IPS-11a (cell line): ENCODE results near the gene LMAN2.
A peak's percentile ranks its signal among the peaks of the same experiment; 100 is the strongest.
"Not testable (repeated sequence)": the region's sequence is repeated elsewhere in the genome, so short reads cannot be mapped to it uniquely, and the experiment has no call there.

Experiments used
- H3K4me3 ChIP-seq: one replicate; pipeline ENCODE4 v1.5.1; 2013; ENCODE audit warnings: low read depth, low read length, control low read depth

The LMAN2 gene

DNA sequence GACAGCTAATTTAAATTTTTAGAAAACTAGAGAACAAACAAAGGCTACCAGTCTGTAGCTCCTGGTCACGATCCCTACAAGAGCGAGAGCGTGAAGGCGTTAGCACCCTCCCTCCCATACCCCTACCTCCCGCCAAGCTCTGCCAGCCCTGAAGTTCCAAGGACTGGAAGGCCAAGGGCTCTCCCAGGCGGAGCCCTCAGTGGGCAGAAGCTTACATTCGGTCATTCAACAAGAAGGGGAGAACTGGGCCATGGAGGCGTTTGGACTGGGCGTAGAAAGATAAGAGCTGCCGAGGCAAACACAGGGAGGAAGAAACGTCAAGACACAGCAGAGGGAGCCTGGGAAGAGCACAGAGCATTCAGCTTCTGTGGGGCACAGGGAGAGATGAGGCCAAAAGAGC is 42.7 kb downstream of the LMAN2 start:
- no peak overlapping the region for H3K4me3 ChIP-seq

DNA sequence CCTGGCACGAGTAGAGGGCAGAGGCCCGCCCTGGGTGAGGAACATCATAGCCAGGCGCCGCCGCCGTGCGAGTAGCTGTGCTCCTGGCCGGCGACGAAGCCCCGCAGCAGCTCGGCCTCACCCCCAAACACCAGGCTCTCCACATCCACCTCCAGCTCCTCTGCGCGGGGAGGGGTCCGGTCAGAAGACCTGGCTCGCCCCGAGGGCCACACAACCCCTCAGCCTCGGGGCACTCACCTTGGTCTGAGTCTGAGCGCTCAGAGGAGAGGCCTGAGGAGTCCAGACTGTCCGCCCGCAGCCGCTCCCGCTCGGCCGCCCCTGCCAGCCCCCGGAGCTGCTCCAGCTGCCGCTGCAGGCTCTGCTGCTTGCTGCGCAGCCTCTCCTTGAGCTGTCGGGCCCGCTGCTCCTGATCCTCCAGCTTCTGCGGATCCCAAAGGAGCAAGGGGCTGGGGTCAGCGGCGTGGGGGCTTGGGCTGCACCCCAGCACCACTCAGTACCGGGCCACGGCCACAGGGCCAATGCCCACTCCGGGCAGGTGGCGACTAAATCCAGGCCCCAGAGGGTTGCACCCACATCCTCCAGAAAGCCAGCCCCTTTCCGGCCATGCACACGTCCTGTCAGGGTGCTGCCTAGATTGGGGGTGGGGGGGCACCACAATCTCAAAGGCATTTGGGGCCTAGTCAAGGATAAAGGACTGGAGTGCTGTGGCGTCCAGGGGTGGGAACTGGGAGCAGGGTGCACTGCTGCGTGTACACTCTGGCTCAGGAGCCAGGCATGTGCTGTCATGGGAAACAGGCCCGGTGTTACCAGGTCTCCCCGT is 43.7 kb downstream of the LMAN2 start:
- H3K4me3 ChIP-seq: no peak overlapping the region

DNA sequence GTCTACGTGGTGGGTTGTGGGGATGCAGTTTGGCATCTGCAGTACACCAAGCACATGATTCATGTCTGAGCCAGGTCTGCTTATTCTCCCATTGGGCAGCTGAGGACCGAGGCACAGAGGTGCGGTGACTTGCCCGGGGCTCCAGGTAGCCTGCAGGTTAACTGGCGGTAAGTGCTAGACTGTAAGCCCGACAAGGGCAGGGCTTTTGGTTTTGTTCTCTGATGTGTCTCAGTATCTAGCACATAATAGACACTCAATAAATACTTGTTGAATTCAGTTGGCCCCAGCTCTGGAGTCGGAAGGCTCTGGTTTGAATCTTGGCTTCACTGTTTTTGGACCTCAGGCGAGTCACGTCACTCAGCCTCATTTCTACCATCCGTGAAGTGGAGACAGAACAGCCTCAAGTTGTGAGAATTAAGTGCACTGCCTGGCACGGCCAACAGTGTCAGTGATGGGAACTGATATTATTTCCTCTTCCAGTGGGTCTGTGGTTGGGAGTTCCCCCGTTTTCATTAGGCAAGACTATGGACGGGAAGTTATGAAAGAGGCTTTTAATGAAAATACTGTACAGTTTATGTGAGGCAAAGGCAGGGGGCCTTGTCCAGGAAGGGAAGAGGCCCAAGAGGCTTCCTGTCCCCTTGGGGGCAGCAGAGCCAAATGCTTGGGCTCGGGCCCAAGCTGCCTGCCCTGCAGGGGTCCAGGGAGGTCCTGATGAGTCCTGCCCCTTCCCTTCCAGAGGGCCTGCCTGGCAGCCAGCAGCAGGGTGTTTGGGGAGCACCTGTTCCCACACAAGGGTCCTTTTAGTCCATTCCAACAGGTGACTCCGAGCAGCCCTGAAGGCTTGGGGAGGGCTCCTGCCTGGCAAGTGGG is 44.6 kb downstream of the LMAN2 start:
- H3K4me3 ChIP-seq: no peak overlapping the region

DNA sequence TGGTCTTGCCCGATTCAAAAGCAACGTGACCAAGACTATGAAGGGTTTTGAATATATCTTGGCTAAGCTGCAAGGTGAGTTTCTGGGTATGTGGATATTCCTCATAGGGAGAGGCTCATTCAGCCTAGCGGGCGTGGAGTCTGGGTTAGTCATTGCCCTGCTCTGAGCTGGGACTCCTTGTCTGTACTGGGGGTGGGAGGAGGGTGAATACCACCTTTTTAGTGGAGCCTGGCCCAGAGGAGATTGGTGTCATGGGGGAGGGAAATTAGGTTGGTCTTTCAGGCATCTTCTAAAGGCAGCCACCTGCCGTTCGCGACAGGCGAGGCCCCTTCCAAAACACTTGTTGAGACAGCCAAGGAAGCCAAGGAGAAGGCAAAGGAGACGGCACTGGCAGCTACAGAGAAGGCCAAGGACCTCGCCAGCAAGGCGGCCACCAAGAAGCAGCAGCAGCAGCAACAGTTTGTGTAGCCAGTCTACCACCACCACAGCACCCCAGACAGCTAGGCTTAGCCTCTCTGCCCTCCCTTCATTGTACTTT is 45.3 kb downstream of the LMAN2 start:
- not testable (repeated sequence) for H3K4me3 ChIP-seq

DNA sequence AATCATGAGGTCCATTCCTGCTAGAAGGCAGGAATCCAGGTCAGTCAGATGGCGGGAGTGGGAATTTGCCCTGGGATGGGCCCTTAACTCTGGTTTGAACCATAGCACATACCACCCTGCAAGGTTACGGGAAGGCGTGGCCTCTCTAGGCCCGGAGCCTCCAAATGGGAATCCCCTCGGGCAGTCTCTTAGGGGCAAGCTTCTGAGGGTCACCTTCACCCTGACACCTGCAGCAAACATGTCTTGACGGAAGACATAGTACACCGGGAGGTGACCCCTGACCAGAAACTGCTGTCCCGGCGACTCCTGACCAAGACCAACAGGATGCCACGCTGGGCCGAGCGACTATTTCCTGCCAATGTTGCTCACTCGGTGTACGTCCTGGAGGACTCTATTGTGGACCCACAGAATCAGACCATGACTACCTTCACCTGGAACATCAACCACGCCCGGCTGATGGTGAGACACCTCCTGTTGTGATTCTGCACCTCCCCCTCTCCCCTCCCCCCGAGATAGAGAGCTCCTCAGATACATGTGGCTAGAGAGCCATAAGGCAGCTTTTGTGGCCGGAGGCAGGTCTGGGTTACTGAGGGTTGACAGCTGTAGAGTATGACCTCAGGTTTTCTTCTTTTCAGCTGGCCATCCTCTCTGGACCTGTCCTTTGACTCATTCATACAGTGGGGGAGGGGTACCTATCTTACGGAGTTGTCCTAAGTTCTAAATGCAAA is 46.9 kb downstream of the LMAN2 start:
- peak overlapping the region; percentile 95 for H3K4me3 ChIP-seq

DNA sequence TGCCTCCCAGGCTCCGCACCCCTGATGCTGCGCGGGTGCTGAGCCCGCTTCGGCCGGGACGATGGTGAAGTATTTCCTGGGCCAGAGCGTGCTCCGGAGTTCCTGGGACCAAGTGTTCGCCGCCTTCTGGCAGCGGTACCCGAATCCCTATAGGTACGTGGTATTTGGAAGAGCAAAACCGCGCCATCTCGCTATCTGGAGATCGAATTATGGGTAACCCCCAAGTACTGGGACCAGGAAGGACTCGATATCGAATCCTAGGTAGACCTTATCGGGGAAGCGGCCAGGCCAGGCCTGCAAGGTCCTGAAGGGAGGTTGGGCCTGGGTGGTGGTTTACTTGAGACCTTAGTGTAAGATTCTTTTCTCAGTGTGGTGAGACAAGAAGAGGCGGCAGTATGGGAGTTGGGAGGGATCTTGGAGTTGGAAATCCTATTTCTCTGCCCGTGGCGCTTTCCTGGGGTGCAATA is 47.5 kb downstream of the LMAN2 start:
- H3K4me3 ChIP-seq: peak overlapping the region; percentile 95

DNA sequence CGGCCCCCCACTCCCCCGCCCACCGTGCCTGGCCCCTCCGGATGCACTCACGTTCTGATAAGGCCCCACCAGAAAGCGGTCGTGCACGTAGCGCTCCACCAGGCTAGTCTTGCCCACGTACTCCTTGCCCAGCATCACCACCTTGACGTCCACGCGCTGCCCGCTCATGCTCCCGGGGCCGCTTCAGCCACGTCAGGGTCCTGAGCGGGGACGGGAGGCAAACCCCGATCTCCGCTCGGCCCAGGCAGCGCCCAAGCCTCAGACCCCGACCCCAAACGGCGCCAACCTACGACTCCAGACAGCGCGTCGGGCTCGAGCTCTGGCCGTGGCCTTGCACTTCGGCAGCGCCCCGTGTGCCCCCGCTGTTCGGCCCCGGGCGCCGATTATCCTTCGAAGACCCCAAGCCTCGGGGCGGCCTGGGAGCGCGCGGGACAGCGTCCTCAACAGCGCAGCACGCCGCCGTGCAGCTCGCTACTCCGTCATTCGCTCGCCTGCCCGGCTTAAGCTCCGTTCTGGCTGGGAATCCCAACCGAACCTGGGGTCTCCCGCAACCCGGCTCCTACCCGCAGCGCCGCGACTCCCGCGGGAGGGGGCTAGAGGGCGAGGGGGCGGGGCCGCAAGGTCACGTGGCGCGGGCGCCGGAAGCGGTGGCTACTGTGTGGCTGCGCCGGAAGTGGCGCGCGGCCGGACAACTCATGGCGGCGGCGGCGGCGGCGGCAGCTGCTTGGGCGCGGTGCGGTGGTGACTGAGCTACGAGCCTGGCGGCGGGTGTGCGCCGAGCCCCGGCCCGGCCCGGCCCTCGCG is 48.1 kb downstream of the LMAN2 start, which contains the start of the genes PRELID1 and RAB24:
Gene PRELID1 (plus strand): TSS at position 679 of the 804 bp plus-strand sequence. CDS start 187 bp downstream, outside the sequence.
Gene RAB24 (minus strand): TSS at position 599 of the 804 bp plus-strand sequence. CDS start 431 bp downstream, at position 168.
- H3K4me3 ChIP-seq: peak within 1 kb of the TSS; percentile 95

DNA sequence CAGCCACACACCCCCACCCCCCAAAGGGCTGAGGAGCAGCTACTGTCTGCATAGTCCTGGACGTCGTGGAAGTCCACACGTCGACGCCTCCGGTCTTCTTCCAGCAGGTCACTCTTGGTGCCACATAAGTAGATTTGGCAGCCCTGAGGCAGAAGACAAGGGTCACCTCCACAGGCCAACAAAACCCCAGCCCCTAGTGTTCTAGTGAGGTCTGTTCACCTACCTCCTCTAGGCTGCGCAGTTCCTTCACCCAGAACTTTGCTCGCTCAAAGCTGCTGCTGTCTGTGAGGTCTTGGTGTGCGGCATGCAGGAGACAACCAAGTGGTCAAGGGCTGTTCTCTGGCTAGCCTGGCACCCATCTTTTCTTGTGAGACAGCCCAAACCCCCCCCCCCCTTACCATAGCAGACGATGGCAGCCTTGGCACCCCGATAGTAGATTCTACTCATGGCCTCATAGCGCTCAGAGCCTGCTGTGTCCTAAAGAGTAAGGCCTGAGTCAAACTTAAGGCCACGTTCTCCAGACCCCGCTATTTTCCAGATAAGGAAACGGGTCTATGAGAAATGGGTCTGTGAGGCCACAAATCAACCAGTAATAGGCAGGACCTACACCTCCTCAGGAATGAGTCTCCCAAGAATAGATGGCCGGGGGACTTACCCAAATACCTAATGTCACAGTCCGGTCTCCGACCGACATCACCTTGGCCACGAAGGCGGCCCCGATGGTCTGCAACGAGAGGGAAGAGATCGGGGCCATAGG is 48.9 kb downstream of the LMAN2 start:
- peak overlapping the region; percentile 95 for H3K4me3 ChIP-seq

GRCh38 chr5:177301503-177302165 is 49.8 kb downstream of the LMAN2 start:
- no peak overlapping the region for H3K4me3 ChIP-seq

GRCh38 chr5:177300951-177301350 is 50.5 kb downstream of the LMAN2 start:
- H3K4me3 ChIP-seq: no peak overlapping the region

DNA sequence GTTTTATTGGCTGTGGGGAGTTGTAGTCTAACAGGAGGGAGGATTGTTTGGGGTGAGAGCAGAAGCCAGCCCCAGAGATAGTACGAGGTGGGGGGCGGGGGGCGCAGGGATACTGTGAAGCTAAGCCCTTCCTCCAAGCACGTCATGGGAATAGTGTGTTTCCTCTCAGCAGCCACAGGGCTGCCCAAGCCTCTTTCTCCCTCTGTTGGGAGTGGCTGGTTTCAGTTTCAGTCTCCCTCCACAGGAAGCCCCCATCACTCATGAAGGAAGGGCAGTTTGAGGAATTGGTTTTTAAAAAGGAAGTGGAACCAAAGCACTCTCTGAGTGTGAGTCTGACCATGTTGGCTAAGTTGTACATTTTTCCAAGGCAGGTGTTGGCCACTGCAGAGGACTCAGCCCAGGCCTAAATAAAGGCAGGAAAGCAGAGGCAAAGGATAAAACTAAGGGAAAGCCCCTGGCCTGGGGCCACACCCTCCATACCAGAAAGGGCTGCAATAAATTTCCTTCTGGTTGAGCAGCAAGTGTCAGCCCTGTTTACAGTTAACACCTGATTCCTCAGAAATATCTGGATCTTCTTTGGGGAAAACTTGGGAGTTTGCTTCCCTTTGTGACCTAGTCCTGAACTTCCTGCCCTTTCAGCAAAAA is 51.1 kb downstream of the LMAN2 start:
- H3K4me3 ChIP-seq: no peak overlapping the region

DNA sequence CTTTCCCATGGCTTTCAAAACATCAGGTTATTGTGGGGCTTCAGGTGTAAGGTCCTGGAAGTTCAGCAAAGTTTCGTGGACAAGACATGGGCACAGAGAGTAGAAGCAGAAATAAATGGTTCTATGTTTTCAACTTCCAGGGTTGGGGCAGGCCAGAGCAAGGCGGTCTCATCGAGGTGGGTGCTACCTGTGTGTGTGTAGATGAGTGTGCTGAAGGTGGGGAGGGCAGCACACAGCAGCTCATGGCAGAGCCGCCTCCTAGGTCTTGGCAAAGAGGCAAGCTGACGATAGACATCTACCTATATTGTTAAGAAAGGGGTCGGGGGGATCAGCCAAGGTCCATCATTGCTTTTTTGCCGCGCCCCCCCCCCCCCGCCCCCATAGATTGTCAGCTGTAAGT is 51.8 kb downstream of the LMAN2 start:
- no peak overlapping the region for H3K4me3 ChIP-seq

GRCh38 chr5:177297922-177298321 is 53.5 kb downstream of the LMAN2 start:
- H3K4me3 ChIP-seq: no peak overlapping the region

DNA sequence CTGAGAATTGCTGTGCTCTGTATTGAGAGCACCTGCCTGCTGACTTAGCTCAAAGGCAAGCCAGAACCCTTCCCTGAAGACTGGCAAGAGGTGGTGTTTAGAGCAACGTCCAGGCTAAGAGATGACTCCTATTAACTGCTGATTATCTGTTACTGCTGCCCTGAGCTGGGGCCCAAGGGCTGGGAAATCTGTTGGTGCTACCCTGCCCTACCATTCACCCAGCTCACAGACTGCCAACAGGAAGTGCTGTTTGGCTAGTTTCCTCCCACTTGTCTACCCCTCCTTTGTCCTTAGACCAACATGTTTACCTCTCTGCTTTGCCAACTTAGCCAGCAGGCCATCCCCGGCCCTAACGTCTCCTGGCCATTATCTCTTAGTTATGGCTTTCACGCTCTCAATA is 54.9 kb downstream of the LMAN2 start:
- H3K4me3 ChIP-seq: no peak overlapping the region

DNA sequence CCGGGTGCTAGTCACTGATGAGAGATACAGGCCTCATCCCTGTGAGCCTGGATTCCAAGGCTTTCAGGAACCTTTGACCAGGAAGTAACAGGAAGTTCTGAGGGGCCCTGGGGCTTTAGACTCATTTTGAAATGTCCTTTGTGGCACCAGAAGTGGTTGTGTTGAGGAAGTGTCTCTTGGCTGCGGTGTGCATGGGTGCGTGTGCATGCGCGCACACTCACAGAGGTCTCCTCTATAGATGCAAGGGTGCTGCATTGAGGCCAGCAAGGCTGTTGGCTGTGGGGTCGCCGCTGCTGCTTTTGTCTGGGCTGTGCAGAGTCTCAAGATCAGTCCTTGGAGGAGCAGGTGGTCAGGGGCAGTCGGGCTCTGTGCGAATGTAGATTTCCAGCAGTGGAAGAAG is 55.5 kb downstream of the LMAN2 start:
- H3K4me3 ChIP-seq: no peak overlapping the region

DNA sequence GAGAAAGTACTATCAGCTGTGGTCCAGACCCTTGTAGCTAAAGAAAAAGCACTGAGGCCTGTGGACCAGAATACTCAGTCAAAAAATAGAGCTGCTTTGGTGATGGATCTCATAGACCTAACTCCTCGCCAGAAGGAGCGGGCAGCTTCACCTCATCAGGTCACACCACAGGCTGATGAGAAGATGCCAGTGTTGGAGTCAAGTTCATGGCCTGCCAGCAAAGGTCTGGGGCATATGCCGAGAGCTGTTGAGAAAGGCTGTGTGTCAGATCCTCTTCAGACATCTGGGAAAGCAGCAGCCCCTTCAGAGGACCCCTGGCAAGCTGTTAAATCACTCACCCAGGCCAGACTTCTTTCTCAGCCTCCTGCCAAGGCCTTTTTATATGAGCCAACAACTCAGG is 56.8 kb downstream of the LMAN2 start:
- H3K4me3 ChIP-seq: no peak overlapping the region

- no peak overlapping the region for H3K4me3 ChIP-seq
Observed at GRCh38 chr5:177293819-177294581, 57.5 kb downstream of the LMAN2 start.
